VCaP (cell line): ENCODE measurements around the gene PTTG1IP.

Experiments
- H3K27ac ChIP-seq: fragments of 450-650 bp; 2 replicates; pipeline ENCODE4 v1.5.1; 2017
- CTCF ChIP-seq: fragments of 450-650 bp; conservative IDR thresholded peaks from 2 replicates; pipeline ENCODE4 v1.5.1; 2017; ENCODE audit warnings: mild to moderate bottlenecking, moderate library complexity

Gene PTTG1IP

GRCh38 chr21:44902268-44903049 is 29.0 kb upstream of the PTTG1IP start:
- TF ChIP-seq CTCF = no peak
- no peak overlapping the region for H3K27ac ChIP-seq

GRCh38 chr21:44901391-44902074 is 28.0 kb upstream of the PTTG1IP start:
- TF ChIP-seq CTCF = no peak
- peak overlapping the region; percentile 63 for H3K27ac ChIP-seq

- peak overlapping the region; percentile 63 for H3K27ac ChIP-seq
- no peak for TF ChIP-seq CTCF
Measured at GRCh38 chr21:44900559-44901251, 27.2 kb upstream of the PTTG1IP start.

- no peak overlapping the region; the same call in 1 of the 2 replicates for H3K27ac ChIP-seq
- no peak for TF ChIP-seq CTCF
Measured at GRCh38 chr21:44899768-44900558, 26.5 kb upstream of the PTTG1IP start.

DNA sequence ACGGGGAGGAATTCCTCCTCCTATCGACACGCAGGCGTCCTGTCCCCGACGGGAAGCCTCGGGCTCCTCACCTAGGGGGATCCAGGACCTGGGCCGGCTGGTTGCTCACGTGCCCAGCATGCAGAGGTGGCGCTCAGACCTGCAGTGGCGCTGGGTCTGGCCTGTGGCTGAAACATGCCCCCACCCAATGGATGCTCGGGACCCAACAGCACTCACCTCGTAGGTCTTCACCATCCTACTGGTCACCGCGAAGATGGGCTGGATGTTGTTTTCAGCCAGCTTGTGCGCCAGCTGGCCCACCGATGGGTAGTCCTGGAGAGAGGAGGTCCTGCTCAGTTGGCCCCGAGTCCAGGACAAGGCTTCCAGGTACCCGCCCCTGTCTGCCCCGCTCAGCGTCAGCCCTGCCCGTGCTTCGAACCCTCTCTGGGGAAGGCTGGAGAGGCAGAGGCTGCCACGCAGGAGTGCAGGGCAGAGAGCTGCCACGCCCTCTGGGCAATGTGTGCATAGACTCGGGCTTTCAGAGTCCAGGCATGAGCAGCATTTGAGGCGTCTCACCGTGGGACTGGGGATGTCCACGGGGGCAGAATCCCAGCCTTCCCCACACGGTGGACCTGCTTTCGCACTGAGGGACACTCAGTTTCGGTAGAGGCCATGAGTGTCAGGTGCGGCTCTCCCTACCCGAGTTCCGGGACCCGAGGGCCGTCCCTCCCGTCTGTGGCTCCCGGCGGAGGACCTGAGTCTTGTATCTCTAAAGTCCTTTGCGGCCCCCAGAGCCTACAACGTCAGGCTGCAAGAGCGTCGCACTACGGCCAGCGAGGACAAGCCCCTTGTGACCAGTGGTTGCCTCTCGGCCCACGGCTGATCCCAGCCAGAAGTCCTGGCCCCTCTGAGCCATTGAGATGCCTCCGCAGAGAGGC is 25.6 kb upstream of the PTTG1IP start:
- TF ChIP-seq CTCF = no peak
- H3K27ac ChIP-seq = no peak overlapping the region

- TF ChIP-seq CTCF = no peak
- no peak overlapping the region for H3K27ac ChIP-seq
Measured at GRCh38 chr21:44898011-44898488, 24.6 kb upstream of the PTTG1IP start.
